ENCODE results near the gene SEMA6D. TPM values are rescaled to one million over a fixed set of nuclear protein-coding genes. Genes with fewer than 3 reads are reported as not detected.

The SEMA6D gene
- total RNA-seq, 5 donors from 2014 or later (not counting 1 experiment from before 2014, with no cell fraction given), result 0.06 TPM; not detected in 4

DNA sequence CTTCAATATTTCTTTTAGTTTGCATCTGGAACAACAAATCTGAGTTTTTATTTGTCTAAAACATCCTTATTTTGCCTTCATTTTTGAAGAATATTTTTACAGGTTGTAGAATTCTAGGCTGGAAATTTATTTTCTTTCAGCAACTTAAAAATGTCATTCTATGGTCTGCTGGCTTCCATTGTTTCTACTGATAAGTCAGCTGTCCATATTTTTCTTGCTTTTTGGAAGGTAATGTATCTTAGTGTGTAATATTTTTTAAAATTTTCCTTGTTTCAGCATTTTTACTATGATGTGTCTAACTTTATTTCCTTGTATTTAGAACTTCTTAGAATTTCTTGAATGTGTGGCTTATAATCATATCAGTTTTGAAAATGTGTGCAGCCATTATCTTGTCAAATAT, 37.0 kb downstream of the SEMA6D start:
- H3K36me3 Mint-ChIP-seq, result no peaks in the 10 kb centered on the region
- Histone ChIP-seq H3K4me1 (ENCODE audit: control insufficient read depth in 1 of 2, extremely low read depth in 1 of 2, insufficient read depth in 2 of 2, low read length in 2 of 2) (no peaks in the 10 kb centered on the region), H3K27me3 (replicated peaks in 1 of 2; ENCODE audit: control insufficient read depth in 2 of 2, extremely low read depth in 1 of 2, insufficient read depth in 2 of 2, low read length in 1 of 2) (no peaks in the 10 kb centered on the region), H3K27ac (ENCODE audit: low read length) (no peak overlapping the region), H3K9me3 (no peaks in the 10 kb centered on the region), H3K4me3 (ENCODE audit: control insufficient read depth in 1 of 2, extremely low read depth in 1 of 2, low read length in 1 of 2) (no peak overlapping the region), H3K36me3 (ENCODE audit: control insufficient read depth in 2 of 2, extremely low read depth in 1 of 2, insufficient read depth in 1 of 2, low read length in 1 of 2) (no peaks in the 10 kb centered on the region)
- H3K27ac Mint-ChIP-seq, result no peak overlapping the region
- DNase-seq, result no peak
- ChIA-PET POLR2A (no interaction called here), CTCF (no interaction called here)
- H3K9me3 Mint-ChIP-seq, result peaks cover 8 to 27% (median 15%) of the 10 kb centered on the region in 3 donors
- no peaks in the 10 kb centered on the region for H3K27me3 Mint-ChIP-seq
- H3K4me1 Mint-ChIP-seq, result no peaks in the 10 kb centered on the region
- ATAC-seq (replicated peaks in 1 of 4), result no peak
- H3K4me3 Mint-ChIP-seq, result no peak overlapping the region

DNA sequence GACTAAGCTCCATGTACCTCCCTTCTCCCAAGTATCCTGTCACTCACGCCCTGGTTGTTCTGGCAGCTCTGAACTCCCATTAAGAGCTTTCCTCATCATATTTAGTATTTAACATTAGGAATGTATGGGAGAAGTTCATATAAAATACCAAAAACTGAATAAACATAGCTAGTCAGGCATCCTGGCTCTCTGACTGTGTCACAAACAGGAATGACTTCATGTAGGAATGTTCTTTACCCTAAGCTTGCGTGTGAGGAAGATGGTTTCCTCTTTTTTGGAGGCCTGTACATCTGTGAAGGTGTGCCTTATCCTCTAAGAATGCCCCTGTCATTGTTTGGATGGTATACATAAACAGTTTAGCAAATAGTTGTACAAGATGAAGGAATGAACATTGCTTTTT, 38.6 kb downstream of the SEMA6D start:
- ChIA-PET POLR2A (no interaction called here), CTCF (no interaction called here)
- Histone ChIP-seq H3K36me3 (ENCODE audit: control insufficient read depth in 2 of 2, extremely low read depth in 1 of 2, insufficient read depth in 1 of 2, low read length in 1 of 2) (no peaks in the 10 kb centered on the region), H3K27ac (ENCODE audit: low read length) (no peak overlapping the region), H3K4me1 (ENCODE audit: control insufficient read depth in 1 of 2, extremely low read depth in 1 of 2, insufficient read depth in 2 of 2, low read length in 2 of 2) (no peaks in the 10 kb centered on the region), H3K27me3 (replicated peaks in 1 of 2; ENCODE audit: control insufficient read depth in 2 of 2, extremely low read depth in 1 of 2, insufficient read depth in 2 of 2, low read length in 1 of 2) (no peaks in the 10 kb centered on the region), H3K4me3 (ENCODE audit: control insufficient read depth in 1 of 2, extremely low read depth in 1 of 2, low read length in 1 of 2) (no peak overlapping the region), H3K9me3 (no peaks in the 10 kb centered on the region)
- Mint-ChIP-seq H3K9me3 (peaks cover 8 to 27% (median 15%) of the 10 kb centered on the region in 3 donors), H3K4me1 (no peaks in the 10 kb centered on the region), H3K36me3 (no peaks in the 10 kb centered on the region), H3K27me3 (no peaks in the 10 kb centered on the region), H3K4me3 (no peak overlapping the region), H3K27ac (no peak overlapping the region)
- WGBS (ENCODE audit: insufficient coverage), result no CpG with 5 or more reads among the region's 2 CpGs
- DNase-seq (no peak), ATAC-seq (replicated peaks in 1 of 4) (no peak)

DNA sequence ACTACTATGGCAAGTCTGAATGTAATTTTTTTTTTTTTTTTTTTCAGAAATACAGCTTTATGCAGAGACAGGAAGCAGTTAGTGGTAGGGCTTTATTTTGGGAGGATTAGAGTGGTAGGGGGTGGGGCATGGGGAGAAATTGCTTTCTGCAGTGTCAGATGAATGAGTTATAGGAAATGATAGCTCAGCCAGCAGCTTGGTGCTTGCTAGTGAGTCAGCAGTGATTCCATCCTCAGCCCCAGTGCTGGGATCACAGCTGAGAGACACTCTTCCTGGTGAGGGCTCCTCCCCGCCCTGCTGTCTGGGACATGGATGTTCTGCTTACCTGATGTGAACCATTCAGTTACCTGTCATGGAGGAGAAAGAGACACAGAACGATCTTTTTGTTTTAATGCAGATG, 39.6 kb downstream of the SEMA6D start:
- H3K4me1 ChIP-seq (ENCODE audit: control insufficient read depth in 1 of 2, extremely low read depth in 1 of 2, insufficient read depth in 2 of 2, low read length in 2 of 2), result no peaks in the 10 kb centered on the region
- WGBS (ENCODE audit: insufficient coverage), result 63% methylated on average over 1 of the region's 2 CpGs
- DNase-seq (no peak), ATAC-seq (replicated peaks in 1 of 4) (no peak)
- H3K27me3 ChIP-seq (replicated peaks in 1 of 2; ENCODE audit: control insufficient read depth in 2 of 2, extremely low read depth in 1 of 2, insufficient read depth in 2 of 2, low read length in 1 of 2), result no peaks in the 10 kb centered on the region
- H3K27ac ChIP-seq (ENCODE audit: low read length), result no peak overlapping the region
- Mint-ChIP-seq H3K27ac (no peak overlapping the region), H3K4me1 (no peaks in the 10 kb centered on the region), H3K27me3 (no peaks in the 10 kb centered on the region), H3K4me3 (no peak overlapping the region), H3K36me3 (no peaks in the 10 kb centered on the region), H3K9me3 (peaks cover 8 to 26% (median 15%) of the 10 kb centered on the region in 3 donors)
- H3K9me3 ChIP-seq, result no peaks in the 10 kb centered on the region
- ChIA-PET POLR2A (no interaction called here), CTCF (no interaction called here)
- H3K36me3 ChIP-seq (ENCODE audit: control insufficient read depth in 2 of 2, extremely low read depth in 1 of 2, insufficient read depth in 1 of 2, low read length in 1 of 2), result no peaks in the 10 kb centered on the region
- no peak overlapping the region for H3K4me3 ChIP-seq (ENCODE audit: control insufficient read depth in 1 of 2, extremely low read depth in 1 of 2, low read length in 1 of 2)

DNA sequence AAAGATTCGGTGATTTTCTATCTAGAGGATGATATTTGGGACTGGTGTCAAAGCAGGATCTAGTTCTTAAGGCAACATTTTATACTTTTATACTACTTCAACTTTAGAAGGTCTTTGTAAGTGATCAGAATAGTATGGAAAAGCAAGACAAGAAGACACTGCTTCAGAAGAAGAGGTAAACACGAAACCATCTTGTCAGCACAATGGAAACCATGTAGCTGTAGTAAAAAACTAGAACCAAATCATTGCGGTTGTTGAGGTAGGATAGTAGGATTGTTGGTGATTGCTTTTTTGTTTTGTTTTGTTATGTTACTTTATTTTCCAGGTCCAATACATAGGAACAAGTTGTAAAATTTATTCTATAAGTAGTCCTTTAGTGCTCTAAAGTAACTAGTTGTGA, 40.0 kb downstream of the SEMA6D start:
- H3K27ac Mint-ChIP-seq, result no peak overlapping the region
- ChIA-PET POLR2A (no interaction called here), CTCF (no interaction called here)
- no peaks in the 10 kb centered on the region for H3K27me3 ChIP-seq (replicated peaks in 1 of 2; ENCODE audit: control insufficient read depth in 2 of 2, extremely low read depth in 1 of 2, insufficient read depth in 2 of 2, low read length in 1 of 2)
- no peak overlapping the region for H3K27ac ChIP-seq (ENCODE audit: low read length)
- H3K27me3 Mint-ChIP-seq, result no peaks in the 10 kb centered on the region
- peaks cover 8 to 22% (median 10%) of the 10 kb centered on the region in 3 donors for H3K9me3 Mint-ChIP-seq
- no peak overlapping the region for H3K4me3 ChIP-seq (ENCODE audit: control insufficient read depth in 1 of 2, extremely low read depth in 1 of 2, low read length in 1 of 2)
- H3K9me3 ChIP-seq, result no peaks in the 10 kb centered on the region
- no peaks in the 10 kb centered on the region for H3K36me3 ChIP-seq (ENCODE audit: control insufficient read depth in 2 of 2, extremely low read depth in 1 of 2, insufficient read depth in 1 of 2, low read length in 1 of 2)
- H3K36me3 Mint-ChIP-seq, result no peaks in the 10 kb centered on the region
- DNase-seq (no peak), ATAC-seq (replicated peaks in 1 of 4) (no peak)
- WGBS (ENCODE audit: insufficient coverage), result no CpG with 5 or more reads among the region's 3 CpGs
- H3K4me1 Mint-ChIP-seq, result no peaks in the 10 kb centered on the region
- H3K4me3 Mint-ChIP-seq, result no peak overlapping the region
- H3K4me1 ChIP-seq (ENCODE audit: control insufficient read depth in 1 of 2, extremely low read depth in 1 of 2, insufficient read depth in 2 of 2, low read length in 2 of 2), result no peaks in the 10 kb centered on the region

DNA sequence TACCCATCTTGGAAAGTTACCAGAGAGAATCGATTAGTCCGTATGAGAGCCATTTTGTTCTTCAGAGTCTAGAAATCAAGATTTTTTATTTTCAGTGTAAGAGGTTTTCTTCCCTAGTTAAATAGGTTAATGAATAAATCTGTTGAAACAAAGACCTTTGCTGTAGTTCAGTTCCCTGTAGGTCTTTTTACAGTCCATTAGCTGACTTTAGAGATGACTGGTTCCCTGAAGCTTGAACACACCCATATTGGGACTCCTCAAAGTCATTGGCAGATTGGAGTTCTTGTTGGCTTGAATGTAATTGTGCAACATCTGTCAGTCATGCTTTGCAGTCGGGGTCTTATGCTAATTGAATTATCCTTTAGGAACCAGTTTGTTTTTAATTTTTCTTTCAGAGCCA, 45.3 kb downstream of the SEMA6D start:
- WGBS (ENCODE audit: insufficient coverage), result no CpG with 5 or more reads among the region's 3 CpGs
- ATAC-seq (replicated peaks in 1 of 4) (no peak), DNase-seq (no peak)
- Mint-ChIP-seq H3K4me3 (no peak overlapping the region), H3K9me3 (peaks cover 0 to 5% (median 1%) of the 10 kb centered on the region in 3 donors), H3K36me3 (no peaks in the 10 kb centered on the region), H3K27ac (no peak overlapping the region), H3K27me3 (peaks cover 0 to 5% of the 10 kb centered on the region in 2 donors), H3K4me1 (no peaks in the 10 kb centered on the region)
- Histone ChIP-seq H3K9me3 (no peaks in the 10 kb centered on the region), H3K27ac (ENCODE audit: low read length) (no peak overlapping the region), H3K36me3 (ENCODE audit: control insufficient read depth in 2 of 2, extremely low read depth in 1 of 2, insufficient read depth in 1 of 2, low read length in 1 of 2) (no peaks in the 10 kb centered on the region), H3K4me1 (ENCODE audit: control insufficient read depth in 1 of 2, extremely low read depth in 1 of 2, insufficient read depth in 2 of 2, low read length in 2 of 2) (no peaks in the 10 kb centered on the region), H3K27me3 (replicated peaks in 1 of 2; ENCODE audit: control insufficient read depth in 2 of 2, extremely low read depth in 1 of 2, insufficient read depth in 2 of 2, low read length in 1 of 2) (no peaks in the 10 kb centered on the region), H3K4me3 (ENCODE audit: control insufficient read depth in 1 of 2, extremely low read depth in 1 of 2, low read length in 1 of 2) (no peak overlapping the region)
- CTCF ChIA-PET, result no interaction called here
- POLR2A ChIA-PET, result no interaction called here

DNA sequence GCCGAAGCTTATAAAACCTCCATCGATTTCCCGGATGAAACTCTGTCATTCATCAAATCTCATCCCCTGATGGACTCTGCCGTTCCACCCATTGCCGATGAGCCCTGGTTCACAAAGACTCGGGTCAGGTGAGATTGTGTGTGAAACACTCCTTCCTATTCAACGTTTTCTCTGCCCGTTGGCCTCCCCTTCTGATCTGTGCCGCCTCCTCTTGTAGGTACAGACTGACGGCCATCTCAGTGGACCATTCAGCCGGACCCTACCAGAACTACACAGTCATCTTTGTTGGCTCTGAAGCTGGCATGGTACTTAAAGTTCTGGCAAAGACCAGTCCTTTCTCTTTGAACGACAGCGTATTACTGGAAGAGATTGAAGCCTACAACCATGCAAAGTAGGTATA, 47.4 kb downstream of the SEMA6D start:
- H3K27me3 Mint-ChIP-seq, result peaks cover 0 to 5% of the 10 kb centered on the region in 2 donors
- H3K4me1 ChIP-seq (ENCODE audit: control insufficient read depth in 1 of 2, extremely low read depth in 1 of 2, insufficient read depth in 2 of 2, low read length in 2 of 2), result no peaks in the 10 kb centered on the region
- H3K4me3 ChIP-seq (ENCODE audit: control insufficient read depth in 1 of 2, extremely low read depth in 1 of 2, low read length in 1 of 2), result no peak overlapping the region
- no peaks in the 10 kb centered on the region for H3K4me1 Mint-ChIP-seq
- H3K9me3 Mint-ChIP-seq, result peaks cover 0 to 5% (median 1%) of the 10 kb centered on the region in 3 donors
- H3K27ac Mint-ChIP-seq, result no peak overlapping the region
- H3K27ac ChIP-seq (ENCODE audit: low read length), result no peak overlapping the region
- ChIA-PET POLR2A (no interaction called here), CTCF (no interaction called here)
- no peaks in the 10 kb centered on the region for H3K36me3 ChIP-seq (ENCODE audit: control insufficient read depth in 2 of 2, extremely low read depth in 1 of 2, insufficient read depth in 1 of 2, low read length in 1 of 2)
- H3K27me3 ChIP-seq (replicated peaks in 1 of 2; ENCODE audit: control insufficient read depth in 2 of 2, extremely low read depth in 1 of 2, insufficient read depth in 2 of 2, low read length in 1 of 2), result no peaks in the 10 kb centered on the region
- no peaks in the 10 kb centered on the region for H3K36me3 Mint-ChIP-seq
- no peaks in the 10 kb centered on the region for H3K9me3 ChIP-seq
- DNase-seq (no peak), ATAC-seq (replicated peaks in 1 of 4) (no peak)
- H3K4me3 Mint-ChIP-seq, result no peak overlapping the region
- WGBS (ENCODE audit: insufficient coverage), result 97% methylated on average over 7 of the region's 13 CpGs

DNA sequence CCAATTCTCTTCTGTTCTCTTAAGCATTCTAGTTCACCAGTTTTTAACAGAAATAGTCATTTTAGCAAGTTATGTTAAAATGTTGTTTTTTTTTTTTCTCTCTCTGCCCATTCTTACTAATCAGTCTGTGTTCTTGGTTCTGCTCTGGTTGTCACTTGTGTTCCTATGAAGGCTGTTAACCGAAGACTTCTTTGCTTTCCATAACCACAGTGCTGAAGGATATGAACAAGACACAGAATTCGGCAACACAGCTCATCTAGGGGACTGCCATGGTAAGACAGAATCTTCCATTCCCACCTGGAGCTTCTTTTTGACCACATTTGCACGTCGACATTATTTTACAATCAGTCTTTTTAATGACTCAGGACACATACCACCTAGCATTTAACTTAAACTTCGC, 49.1 kb downstream of the SEMA6D start:
- POLR2A ChIA-PET, result interaction anchor here in 1 of 2 donors (0.5 kb wide), 1 partner anchor 1158 kb away, joined by 5 read pairs; no protein-coding TSS in a partner anchor
- Histone ChIP-seq H3K27me3 (replicated peaks in 1 of 2; ENCODE audit: control insufficient read depth in 2 of 2, extremely low read depth in 1 of 2, insufficient read depth in 2 of 2, low read length in 1 of 2) (no peaks in the 10 kb centered on the region), H3K4me3 (ENCODE audit: control insufficient read depth in 1 of 2, extremely low read depth in 1 of 2, low read length in 1 of 2) (no peak overlapping the region), H3K9me3 (no peaks in the 10 kb centered on the region), H3K36me3 (ENCODE audit: control insufficient read depth in 2 of 2, extremely low read depth in 1 of 2, insufficient read depth in 1 of 2, low read length in 1 of 2) (no peaks in the 10 kb centered on the region), H3K4me1 (ENCODE audit: control insufficient read depth in 1 of 2, extremely low read depth in 1 of 2, insufficient read depth in 2 of 2, low read length in 2 of 2) (no peaks in the 10 kb centered on the region), H3K27ac (ENCODE audit: low read length) (no peak overlapping the region)
- ATAC-seq (replicated peaks in 1 of 4) (no peak), DNase-seq (no peak)
- Mint-ChIP-seq H3K36me3 (no peaks in the 10 kb centered on the region), H3K4me3 (no peak overlapping the region), H3K4me1 (no peaks in the 10 kb centered on the region), H3K27me3 (peaks cover 0 to 5% of the 10 kb centered on the region in 2 donors), H3K9me3 (peaks cover 3 to 9% (median 4%) of the 10 kb centered on the region in 3 donors), H3K27ac (no peak overlapping the region)
- WGBS (ENCODE audit: insufficient coverage), result 77% methylated on average over 3 of the region's 5 CpGs
- CTCF ChIA-PET, result no interaction called here

Measured in T-cell (primary cell).